Activated T-helper 2 cell treated with anti-CD3 and anti-CD28 coated beads, Interferon-gamma antibody, Interleukin-2, Interleukin-4, amounts not matched to agents 10 μg/mL and 5 μg/mL and 100 μg/mL, durations not matched to agents 14 hours and 24 hours and 36 hours (primary cell): ENCODE measurements around the gene TMOD2. TPM values are rescaled to one million over a fixed set of nuclear protein-coding genes. Genes with fewer than 3 reads are reported as not detected.

ENCODE experiments used
- DNase-seq: peaks from one replicate; pipeline ENCODE4 v3.0.0; 2021; ENCODE audit warnings: low spot score
- H3K27ac Mint-ChIP-seq: one replicate; pipeline ENCODE4 v1.8.0; 2021; ENCODE audit warnings: mixed read lengths
- H3K27me3 Mint-ChIP-seq: one replicate; pipeline ENCODE4 v1.8.0; 2021; ENCODE audit warnings: low read depth, mixed read lengths
- H3K36me3 Mint-ChIP-seq: one replicate; pipeline ENCODE4 v1.8.0; 2021; ENCODE audit warnings: low read depth, mixed read lengths
- H3K4me1 Mint-ChIP-seq: one replicate; pipeline ENCODE4 v1.8.0; 2021; ENCODE audit warnings: low read depth, mixed read lengths
- H3K4me3 Mint-ChIP-seq: one replicate; pipeline ENCODE4 v1.8.0; 2021; ENCODE audit warnings: low read depth, mild to moderate bottlenecking, moderate library complexity, mixed read lengths
- H3K9me3 Mint-ChIP-seq: one replicate; pipeline ENCODE4 v1.8.0; 2021; ENCODE audit warnings: mixed read lengths
- intact Hi-C: fragments of 100-400 bp; cut with micrococcal nuclease; formaldehyde crosslinking; loops from one replicate; pipeline ENCODE4 v1.15.1; 2023
- total RNA-seq: library from RNA; stranded (reverse); gene quantifications from 2 replicates; pipeline ENCODE4 v1.2.3, GENCODE V29; 2022

Gene TMOD2
- total RNA-seq, 1 donor from 2014 or later = 1.7 TPM

DNA sequence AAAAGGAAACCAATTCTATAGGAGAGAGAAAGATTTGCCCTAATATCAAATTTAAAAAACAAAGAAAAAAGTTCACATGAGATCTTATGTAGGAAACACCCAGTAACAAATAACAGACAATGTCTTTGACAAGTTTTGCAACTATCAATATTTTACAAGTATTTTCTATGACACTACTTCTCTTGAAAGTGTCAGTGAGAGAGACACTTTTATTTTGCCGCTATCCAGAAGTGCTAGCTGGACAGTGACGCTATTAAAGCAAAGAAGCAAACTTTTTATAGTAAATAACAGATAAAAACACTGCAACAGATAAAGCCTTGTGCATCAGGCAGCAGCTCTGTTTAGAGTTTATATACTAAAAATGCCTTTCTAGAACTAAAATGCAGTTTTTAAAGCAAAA lies 27.2 kb upstream of the TMOD2 start:
- Mint-ChIP-seq H3K27me3 (no peaks in the 10 kb centered on the region), H3K9me3 (no peaks in the 10 kb centered on the region), H3K36me3 (peaks cover 17% of the 10 kb centered on the region), H3K27ac (no peak overlapping the region), H3K4me3 (no peak overlapping the region), H3K4me1 (peaks cover 19% of the 10 kb centered on the region)
- intact Hi-C loops = no loop called here
- DNase-seq = no peak

DNA sequence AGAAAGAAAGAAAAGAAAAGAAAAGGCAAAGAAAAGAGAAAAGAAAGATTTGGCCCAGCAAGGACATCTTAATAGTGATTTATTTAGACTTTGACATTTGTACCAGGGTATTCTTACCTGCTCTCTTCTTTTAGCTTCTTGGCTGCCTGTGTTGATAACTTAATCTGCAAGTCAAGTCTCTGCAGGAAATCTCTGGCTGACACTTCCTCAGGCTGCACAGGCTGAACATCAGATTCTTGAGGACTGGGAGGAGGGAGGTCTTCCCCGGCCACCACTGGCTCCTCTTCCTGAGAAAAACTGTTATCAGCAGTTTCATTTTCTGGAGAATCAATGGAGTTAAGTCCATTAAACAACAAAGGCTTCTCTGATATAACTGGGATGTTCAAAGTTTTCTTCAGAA lies 26.7 kb upstream of the TMOD2 start:
- no peak overlapping the region for H3K27ac Mint-ChIP-seq
- no peak for DNase-seq
- intact Hi-C loops = no loop called here
- H3K36me3 Mint-ChIP-seq = peaks cover 17% of the 10 kb centered on the region
- H3K4me1 Mint-ChIP-seq = peaks cover 19% of the 10 kb centered on the region
- H3K4me3 Mint-ChIP-seq = no peak overlapping the region
- no peaks in the 10 kb centered on the region for H3K27me3 Mint-ChIP-seq
- no peaks in the 10 kb centered on the region for H3K9me3 Mint-ChIP-seq

DNA sequence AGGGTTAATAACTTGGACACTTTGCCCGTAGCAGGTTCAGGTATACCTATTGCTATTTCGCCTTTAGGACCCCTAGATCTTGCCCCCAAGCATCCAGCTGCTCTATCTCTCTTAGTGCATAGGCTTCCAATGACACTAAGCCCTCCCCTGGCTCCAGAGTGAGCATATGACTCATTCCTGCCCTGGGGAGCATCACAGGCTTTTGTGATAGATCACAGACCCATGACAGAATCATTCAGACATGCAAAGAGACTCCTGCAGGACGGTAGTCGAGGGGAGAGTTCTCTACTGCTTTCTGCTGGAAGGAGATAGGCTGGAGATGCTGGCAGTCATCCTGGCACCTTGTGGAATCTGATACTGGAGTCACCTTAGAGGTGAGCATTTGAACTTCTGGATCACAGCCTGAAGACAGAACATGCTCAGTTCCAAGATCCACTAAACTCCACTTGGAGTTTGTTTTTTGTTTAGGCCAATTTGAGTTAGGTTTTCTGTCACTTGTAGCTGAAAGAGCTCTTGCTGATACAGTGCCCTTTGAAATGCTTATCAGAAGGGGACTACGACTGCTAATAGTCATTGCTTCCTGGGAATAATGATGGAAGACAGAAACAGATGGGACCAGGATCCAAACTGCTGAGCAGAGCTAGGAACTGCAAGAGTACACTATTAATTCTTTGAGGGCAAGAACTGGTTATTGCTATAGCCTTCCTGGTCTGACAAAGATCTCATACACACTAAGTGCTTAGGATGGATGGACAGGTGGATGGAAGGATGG lies 24.9 kb upstream of the TMOD2 start:
- intact Hi-C loops = no loop called here
- H3K9me3 Mint-ChIP-seq = no peaks in the 10 kb centered on the region
- H3K36me3 Mint-ChIP-seq = peaks cover 16% of the 10 kb centered on the region
- H3K27me3 Mint-ChIP-seq = no peaks in the 10 kb centered on the region
- H3K4me1 Mint-ChIP-seq = peaks cover 30% of the 10 kb centered on the region
- no peak overlapping the region for H3K27ac Mint-ChIP-seq
- no peak overlapping the region for H3K4me3 Mint-ChIP-seq
- DNase-seq = no peak

DNA sequence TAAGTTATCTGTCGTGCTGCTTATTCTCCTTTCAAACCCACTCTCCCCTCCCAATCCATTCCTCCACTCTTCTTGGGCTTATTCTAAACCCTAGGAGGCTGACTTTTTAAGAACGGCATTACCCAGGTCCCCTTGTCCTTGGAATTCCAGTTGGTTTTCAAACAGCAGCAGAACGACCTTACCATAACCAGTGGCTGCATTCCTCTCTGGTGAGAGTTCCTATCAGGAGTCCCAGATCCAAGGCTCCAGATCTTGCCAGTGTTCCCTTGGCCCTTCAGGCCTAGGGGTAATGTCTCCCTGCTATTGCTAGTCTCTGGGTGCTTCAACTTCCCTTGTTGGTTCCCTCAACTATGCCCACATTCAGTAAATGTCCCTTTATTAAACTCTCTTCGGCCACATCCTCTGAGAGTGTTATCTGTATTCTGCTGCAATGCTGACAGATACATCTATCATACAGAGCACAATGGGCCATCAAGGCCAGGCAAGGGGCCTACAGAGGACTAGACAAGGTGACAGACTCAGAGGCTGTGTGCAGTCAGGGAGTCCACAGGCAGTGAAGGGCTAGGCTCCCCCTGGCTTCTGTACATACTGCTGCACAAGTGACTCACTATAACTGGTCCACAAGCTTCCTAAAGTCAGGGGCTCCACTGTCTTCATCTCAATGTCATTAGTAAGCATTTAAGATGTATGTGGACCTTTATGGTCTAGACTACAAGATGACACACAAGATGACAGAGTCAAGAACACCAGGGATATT lies 24.1 kb upstream of the TMOD2 start:
- DNase-seq = no peak
- Mint-ChIP-seq H3K4me3 (no peak overlapping the region), H3K27me3 (no peaks in the 10 kb centered on the region), H3K36me3 (peaks cover 11% of the 10 kb centered on the region), H3K4me1 (peaks cover 35% of the 10 kb centered on the region), H3K9me3 (no peaks in the 10 kb centered on the region), H3K27ac (no peak overlapping the region)
- intact Hi-C loops = no loop called here

DNA sequence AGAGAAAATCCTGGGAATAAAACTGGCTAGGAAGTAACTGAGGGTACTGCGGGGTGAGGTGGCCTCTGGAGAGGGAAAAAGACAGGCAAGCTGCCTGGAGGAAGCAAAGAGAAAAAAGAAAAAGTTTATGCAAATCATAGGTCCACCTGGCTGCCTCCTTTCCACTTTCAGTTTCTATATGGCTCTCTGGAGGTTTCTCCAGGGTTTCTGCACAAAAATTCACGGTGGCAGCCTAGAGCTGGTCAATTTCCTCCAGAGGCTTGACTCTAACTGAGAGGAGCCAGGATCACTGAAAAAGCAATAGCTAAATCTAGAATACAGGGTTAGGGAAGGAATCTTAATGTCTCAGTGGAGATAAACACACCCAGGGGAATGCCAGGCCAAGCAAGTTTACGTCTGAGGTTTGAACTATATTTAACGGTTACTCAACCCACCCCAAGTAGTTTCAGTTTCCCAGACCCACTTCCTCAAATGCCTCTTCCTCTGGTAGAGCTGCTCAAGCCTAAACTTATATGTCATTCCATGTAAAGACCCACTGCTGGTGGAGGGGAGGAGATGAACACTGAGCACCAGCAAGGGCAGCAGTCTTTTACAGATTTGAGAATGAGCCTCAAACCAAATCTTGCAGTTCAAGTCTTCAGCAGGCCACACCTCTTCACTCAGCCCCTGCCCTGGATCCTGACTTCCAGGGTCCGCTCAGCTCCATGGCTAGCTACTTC lies 19.7 kb upstream of the TMOD2 start:
- H3K4me3 Mint-ChIP-seq = peak overlapping the region; percentile 62
- intact Hi-C loops = loop anchor here (10.0 kb wide), 2 partner anchors 243 to 523 kb away; partner anchors contain the start of gene LEO1
- H3K4me1 Mint-ChIP-seq = peaks cover 56% of the 10 kb centered on the region
- H3K27ac Mint-ChIP-seq = peak overlapping the region; percentile 53
- peak; percentile 26 for DNase-seq
- H3K27me3 Mint-ChIP-seq = no peaks in the 10 kb centered on the region
- peaks cover 12% of the 10 kb centered on the region for H3K36me3 Mint-ChIP-seq
- no peaks in the 10 kb centered on the region for H3K9me3 Mint-ChIP-seq

DNA sequence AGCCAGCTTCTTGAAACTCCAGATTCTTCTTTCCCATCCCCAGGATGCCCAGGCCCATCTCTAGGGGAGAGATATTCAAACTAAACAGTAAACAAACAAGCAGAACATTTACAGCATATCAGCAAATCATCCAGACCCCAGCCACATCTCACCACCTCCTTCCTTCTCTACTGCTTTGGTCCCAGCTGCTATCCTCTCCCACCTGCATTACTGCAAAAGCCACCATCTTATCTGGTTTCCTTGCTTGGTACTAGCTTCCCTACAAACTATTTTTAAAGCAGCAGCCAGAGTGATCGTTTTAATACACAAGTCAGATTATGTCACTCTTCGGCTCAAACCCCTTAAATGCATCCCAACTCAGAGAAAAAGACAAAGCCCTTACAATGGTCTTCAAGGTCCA lies 18.8 kb upstream of the TMOD2 start:
- Mint-ChIP-seq H3K27me3 (no peaks in the 10 kb centered on the region), H3K9me3 (no peaks in the 10 kb centered on the region), H3K4me3 (no peak overlapping the region), H3K36me3 (peaks cover 12% of the 10 kb centered on the region), H3K4me1 (peaks cover 54% of the 10 kb centered on the region), H3K27ac (peak overlapping the region; percentile 23)
- intact Hi-C loops = loop anchor here (10.0 kb wide), 2 partner anchors 242 to 522 kb away; partner anchors contain the start of gene LEO1
- no peak for DNase-seq

DNA sequence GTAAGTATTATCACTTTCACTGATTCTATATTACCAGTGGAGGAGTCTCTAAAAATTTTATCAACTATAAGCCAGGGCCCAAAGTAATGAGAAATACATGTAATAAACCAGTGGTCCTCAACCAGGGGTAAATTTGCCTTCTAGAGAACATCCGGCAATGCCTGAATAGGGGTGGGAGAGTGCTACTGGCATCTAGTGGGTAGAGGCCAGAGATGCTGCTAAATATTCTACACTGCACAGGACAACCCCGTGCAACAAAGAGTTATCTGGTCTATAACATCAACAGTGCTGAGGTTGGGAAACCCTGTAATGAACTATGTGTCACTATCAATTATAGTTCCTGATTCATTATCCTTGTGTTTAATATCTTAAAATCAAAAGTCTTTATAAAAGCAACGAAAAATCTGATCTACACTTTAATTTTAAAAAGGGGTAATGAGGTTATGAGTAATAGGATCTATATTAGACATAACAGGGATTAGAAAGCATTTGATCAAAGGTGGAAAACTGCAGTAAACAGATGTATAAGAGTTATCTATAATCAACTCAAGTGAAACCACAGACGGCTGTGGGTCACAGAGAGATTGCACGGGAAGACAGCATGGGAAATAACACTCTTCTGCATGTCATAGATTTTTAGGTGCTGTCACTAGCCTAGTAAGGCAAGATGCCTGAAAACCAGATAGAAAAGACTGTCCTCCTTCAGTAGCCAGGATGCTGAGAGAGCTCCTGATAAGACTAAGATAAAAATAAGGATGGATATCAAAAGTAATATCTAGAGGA lies 16.0 kb upstream of the TMOD2 start:
- DNase-seq = no peak
- Mint-ChIP-seq H3K27ac (peak overlapping the region; percentile 80), H3K4me3 (peak overlapping the region; percentile 78), H3K4me1 (peaks cover 62% of the 10 kb centered on the region), H3K9me3 (no peaks in the 10 kb centered on the region), H3K36me3 (peaks cover 12% of the 10 kb centered on the region), H3K27me3 (peaks cover 4% of the 10 kb centered on the region)
- intact Hi-C loops = loop anchor here (5.0 to 10.0 kb wide), 3 partner anchors 92 to 519 kb away; partner anchors contain the start of genes LEO1 and TMOD3

DNA sequence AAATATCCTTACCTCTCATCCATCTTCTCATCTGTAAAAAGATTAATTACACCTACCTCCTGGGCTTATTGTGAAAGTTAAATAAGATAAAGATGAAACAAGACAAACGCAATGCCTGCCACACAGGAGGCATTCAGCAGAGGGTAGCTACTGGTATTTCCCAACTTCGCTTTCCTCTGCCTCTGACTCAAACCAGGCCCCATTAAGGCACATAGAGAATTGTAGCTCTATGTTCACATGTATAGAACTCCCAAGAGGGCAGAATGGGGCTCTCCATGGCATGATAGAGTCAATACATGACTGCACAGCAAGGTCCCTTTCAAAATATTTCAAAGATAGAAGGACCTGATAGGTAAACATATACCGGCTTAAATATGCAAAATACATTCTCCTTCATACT lies 15.3 kb upstream of the TMOD2 start:
- no peak for DNase-seq
- H3K4me1 Mint-ChIP-seq = peaks cover 56% of the 10 kb centered on the region
- peaks cover 6% of the 10 kb centered on the region for H3K36me3 Mint-ChIP-seq

DNA sequence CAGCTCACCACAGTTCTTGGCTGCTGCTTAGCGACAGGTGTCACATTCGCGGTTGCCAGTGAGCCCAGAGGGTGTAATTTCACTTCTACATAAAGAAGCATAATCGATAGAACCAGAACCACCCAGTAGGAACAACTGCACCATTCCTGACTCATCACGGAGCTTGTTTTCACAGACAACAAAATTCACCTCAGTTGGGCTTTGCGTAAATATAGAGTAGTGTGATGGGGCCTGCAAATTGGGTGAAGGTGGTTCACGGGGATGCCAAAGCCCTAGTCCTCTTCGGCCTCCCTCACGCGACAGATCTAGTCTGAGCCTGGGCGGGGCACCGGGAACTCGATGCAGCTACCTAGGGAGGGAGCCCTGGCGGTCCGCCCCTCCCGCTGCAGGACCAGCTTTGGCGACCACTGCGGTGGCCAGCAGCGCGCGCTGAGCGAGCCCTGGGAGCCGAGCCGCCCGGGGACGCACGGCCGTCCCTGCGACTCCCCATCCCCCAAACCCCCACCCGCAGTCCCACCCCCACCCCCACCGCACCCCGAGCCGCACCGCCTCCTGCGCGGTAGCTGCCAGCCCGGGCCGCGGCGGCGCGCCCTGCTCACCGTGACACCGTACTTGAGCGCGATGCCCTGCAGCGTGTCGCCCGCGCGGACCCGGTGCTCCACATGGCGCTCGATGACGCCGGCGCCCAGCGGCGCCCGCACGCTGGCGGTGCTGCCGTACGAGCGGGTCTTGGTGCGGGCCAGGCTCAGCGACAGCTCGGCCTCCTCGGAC lies 14.5 kb upstream of the TMOD2 start:
- Mint-ChIP-seq H3K9me3 (no peaks in the 10 kb centered on the region), H3K4me1 (peaks cover 47% of the 10 kb centered on the region)

More for the DNA sequence above, 15.3 kb upstream of the TMOD2 start:
- intact Hi-C loops = loop anchor here (5.0 to 10.0 kb wide), 3 partner anchors 91 to 519 kb away; partner anchors contain the start of genes LEO1 and TMOD3
- Mint-ChIP-seq H3K27me3 (peaks cover 4% of the 10 kb centered on the region), H3K4me3 (peak overlapping the region; percentile 78), H3K27ac (peak overlapping the region; percentile 80), H3K9me3 (no peaks in the 10 kb centered on the region)

DNA sequence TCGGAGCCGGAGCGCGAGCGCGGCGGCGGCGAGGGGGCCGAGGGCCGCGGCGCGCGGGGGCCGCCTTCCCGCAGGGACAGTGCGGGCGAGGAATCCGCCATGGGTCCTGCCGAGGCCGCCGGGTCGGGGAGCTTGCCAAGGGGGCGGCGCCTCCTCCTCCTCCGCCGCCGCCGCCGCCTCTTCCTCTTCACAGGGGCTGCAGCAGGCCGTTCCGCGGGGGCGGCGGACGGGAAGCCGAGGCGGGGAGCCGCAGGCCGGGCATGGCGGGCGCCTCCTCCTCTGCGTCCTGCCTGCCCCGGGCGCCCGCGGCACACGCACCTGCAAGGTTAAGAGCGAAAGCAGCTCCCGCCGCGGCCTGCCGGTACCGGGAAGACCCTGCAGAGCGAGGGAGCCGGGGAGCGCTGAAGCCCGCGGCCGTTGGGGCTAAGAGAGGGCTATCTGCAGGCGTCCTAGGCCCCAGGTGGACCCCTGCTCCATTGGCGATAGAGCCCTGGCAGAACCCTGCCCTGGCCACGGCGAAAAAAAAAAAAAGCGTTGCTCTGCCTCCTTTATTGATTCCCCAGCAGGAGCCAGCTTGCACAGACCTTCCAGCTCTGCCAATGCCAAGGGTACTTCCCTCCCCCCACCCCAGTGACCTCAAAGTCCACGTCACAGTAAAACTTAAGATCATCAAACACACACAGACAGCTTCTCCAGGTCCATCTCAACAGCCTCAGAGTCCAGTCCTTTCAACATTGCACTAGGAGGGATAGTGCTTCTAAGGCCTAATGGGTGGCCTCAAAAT lies 13.7 kb upstream of the TMOD2 start, which contains the start of gene LYSMD2:
TSS of gene LYSMD2 (minus strand) at position 134 of the 784 bp plus-strand sequence. CDS start at position 101, 33 bp downstream.
- peaks cover 6% of the 10 kb centered on the region for H3K27me3 Mint-ChIP-seq
- peaks cover 6% of the 10 kb centered on the region for H3K36me3 Mint-ChIP-seq
- DNase-seq = peak; percentile 59
- peaks cover 40% of the 10 kb centered on the region for H3K4me1 Mint-ChIP-seq
- peak within 1 kb of the TSS; percentile 78 for H3K4me3 Mint-ChIP-seq
- no peaks in the 10 kb centered on the region for H3K9me3 Mint-ChIP-seq
- peak within 1 kb of the TSS; percentile 74 for H3K27ac Mint-ChIP-seq
- intact Hi-C loops = loop anchor here (2.0 to 10.0 kb wide), 4 partner anchors 39 to 517 kb away; partner anchors contain the start of genes LEO1 and TMOD3

More for the DNA sequence above, 14.5 kb upstream of the TMOD2 start:
- H3K36me3 Mint-ChIP-seq = peaks cover 6% of the 10 kb centered on the region
- H3K4me3 Mint-ChIP-seq = peak overlapping the region; percentile 78
- peaks cover 4% of the 10 kb centered on the region for H3K27me3 Mint-ChIP-seq
- intact Hi-C loops = loop anchor here (5.0 to 10.0 kb wide), 3 partner anchors 90 to 518 kb away; partner anchors contain the start of genes LEO1 and TMOD3
- peak overlapping the region; percentile 67 for H3K27ac Mint-ChIP-seq
- DNase-seq = peak; percentile 41
